ENCODE results near the gene GOLGA3. TPM values are rescaled to one million over a fixed set of nuclear protein-coding genes. Genes with fewer than 3 reads are reported as not detected.

The GOLGA3 gene
- total RNA-seq, 2 donors from 2014 or later = 66.6 to 102 TPM

- DNase-seq (ENCODE audit: low spot score) = no peak
- intact Hi-C loops (cut with DNase I) = no loop called here
Observed at GRCh38 chr12:132731574-132731973, 97.1 kb downstream of the GOLGA3 start.

- intact Hi-C loops (cut with DNase I) = no loop called here
- DNase-seq (ENCODE audit: low spot score) = no peak
Observed at GRCh38 chr12:132730353-132730752, 98.3 kb downstream of the GOLGA3 start.

- intact Hi-C loops (cut with DNase I) = no loop called here
- no peak for DNase-seq (ENCODE audit: low spot score)
Observed at GRCh38 chr12:132729541-132730320, 98.9 kb downstream of the GOLGA3 start.

DNA sequence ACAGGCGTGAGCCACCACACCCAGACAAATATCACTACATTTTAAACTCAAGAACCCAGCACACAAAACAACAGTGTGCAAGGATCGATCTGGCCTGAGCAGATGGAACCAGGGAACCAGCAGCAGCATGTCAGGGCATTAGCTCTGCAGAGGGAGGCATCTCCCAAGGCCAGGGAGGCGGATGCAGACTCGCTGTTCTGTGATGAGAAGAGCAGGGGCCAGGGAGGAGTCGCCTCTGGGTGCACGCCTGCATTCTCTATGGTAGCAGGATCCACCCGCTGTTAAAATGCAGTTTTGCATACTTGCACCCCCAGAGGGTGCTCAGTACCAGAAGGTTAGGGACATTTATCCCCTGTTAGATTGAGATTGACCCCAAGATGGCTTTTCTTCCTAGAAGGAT is 100.2 kb downstream of the GOLGA3 start:
- intact Hi-C loops (cut with DNase I) = no loop called here
- no peak for DNase-seq (ENCODE audit: low spot score)

DNA sequence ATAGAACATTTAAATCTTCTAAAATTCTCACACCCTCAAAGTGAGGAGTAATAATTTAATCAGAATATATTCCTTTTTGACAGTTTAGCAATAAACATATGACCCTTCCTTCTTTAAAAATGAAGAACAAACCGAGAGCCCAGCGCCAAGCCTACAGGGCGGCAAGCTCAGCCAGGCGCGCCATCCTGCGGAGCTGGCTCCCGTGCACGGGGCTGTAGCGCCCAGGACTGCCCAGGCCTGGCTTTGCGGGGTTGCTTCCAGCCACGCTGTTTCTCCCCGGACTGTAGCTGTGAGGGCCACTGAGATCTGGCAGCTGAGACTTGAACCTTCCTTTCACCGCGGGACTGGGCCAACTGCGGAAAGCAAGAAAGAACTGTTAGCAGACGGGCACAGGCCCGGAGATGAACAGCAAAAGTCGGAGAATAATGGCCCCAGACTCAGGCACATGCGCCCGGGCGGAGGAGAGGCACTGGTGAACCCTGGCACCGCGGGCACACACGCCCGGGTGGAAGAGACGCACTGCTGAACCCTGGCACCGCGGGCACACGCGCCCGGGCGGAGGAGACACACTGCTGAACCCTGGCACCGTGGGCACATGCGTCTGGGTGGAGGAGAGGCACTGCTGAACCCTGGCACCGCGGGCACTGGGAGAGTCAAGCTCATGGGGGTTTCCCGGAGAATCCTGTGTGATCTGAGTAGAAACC is 101.4 kb downstream of the GOLGA3 start:
- intact Hi-C loops (cut with DNase I) = no loop called here
- DNase-seq (ENCODE audit: low spot score) = no peak

GRCh38 chr12:132726386-132726785 is 102.3 kb downstream of the GOLGA3 start:
- intact Hi-C loops (cut with DNase I) = no loop called here
- DNase-seq (ENCODE audit: low spot score) = no peak

DNA sequence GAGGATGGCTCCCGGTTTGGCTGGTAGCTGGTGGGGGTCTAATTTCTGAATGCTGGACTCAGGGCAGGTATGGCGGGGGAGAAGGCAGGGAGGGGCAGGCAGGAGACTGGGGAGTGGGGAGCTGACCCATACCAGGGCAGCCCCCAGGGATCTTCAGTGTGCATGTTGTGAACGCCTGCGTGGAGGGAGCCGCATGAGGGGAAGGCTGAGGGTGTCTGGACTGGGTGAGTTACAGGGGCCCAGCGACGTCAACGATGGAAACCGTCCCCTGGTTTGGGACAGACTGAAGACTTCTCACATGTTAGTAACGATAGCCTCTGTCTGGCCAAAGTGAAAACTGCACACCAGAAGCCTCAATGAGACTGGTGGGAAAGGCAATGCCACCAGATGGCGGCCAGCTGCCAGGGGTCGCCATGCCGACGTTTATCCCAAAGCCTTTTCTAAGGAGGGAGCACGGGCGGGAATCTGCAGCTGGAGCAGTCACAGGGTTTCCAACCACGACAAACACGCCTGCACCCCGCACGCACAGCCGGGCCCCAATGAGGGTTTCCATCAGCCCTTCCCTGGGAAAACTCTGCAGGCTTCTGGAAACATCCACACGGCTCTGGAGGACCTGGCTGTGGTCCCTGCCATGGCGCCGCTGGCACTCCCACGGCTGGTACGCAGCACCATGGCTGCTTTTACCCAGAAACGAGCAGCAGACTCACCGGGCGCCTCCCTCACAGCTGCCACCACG is 104.0 kb downstream of the GOLGA3 start:
- DNase-seq (ENCODE audit: low spot score) = no peak
- intact Hi-C loops (cut with DNase I) = no loop called here

DNA sequence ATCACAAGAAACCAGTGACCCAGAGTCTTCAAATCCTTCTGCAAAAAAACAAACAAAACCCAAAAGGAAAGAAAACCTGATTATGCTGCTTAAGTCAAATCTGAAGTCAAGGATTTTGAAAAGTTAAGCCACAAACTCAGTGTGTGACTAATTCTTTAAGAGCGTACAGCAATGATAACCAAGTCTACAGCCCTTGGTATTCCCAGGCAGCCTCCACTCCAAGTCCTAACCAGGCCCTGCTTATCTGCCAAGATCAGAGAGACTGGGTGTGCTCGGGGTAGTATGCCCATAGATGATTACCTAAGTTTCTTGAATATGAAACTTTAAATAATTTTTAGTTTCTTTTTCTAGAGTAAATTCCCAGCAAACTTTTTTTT is 104.9 kb downstream of the GOLGA3 start:
- no peak for DNase-seq (ENCODE audit: low spot score)

DNA sequence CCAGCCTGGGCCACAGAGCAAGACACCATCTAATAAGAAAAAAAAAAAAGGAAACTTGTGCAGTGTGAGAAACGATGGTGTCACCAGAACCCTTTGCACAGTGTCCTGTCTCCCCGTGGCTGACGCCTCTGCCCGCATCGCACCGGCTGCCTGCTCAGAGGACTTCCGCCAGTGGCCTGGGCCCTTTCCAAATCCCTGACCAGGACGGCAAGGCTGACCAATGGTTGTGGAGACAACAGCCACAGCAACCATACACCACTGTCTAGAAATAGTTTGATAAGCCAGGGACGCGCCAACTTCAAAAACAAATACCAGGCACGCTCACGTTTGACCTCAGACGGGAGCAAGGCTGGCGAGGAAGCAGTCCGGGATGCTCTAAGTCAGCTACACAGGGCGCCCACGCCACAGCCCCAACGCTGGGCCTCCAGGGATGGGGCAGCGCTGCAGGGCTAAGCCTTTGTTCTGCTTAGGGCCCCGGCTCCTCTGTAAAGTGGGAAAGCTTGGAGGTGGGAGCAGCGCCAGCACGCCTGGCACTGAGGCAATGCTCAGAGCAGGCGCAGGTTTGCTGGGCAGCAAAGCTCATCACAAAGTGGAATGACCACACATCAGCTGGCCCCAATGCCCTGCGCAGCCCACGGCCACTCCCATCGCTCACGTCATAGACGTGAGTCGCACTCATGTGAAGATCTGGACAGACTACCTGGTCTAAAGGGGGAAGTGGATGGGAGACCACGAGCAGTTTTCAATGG is 105.5 kb downstream of the GOLGA3 start:
- no peak for DNase-seq (ENCODE audit: low spot score)
- intact Hi-C loops (cut with DNase I) = no loop called here

More for the DNA sequence above, 104.9 kb downstream of the GOLGA3 start:
- intact Hi-C loops (cut with DNase I) = no loop called here

- no peak for DNase-seq (ENCODE audit: low spot score)
- intact Hi-C loops (cut with DNase I) = no loop called here
Observed at GRCh38 chr12:132720606-132721345, 107.9 kb downstream of the GOLGA3 start.

DNA sequence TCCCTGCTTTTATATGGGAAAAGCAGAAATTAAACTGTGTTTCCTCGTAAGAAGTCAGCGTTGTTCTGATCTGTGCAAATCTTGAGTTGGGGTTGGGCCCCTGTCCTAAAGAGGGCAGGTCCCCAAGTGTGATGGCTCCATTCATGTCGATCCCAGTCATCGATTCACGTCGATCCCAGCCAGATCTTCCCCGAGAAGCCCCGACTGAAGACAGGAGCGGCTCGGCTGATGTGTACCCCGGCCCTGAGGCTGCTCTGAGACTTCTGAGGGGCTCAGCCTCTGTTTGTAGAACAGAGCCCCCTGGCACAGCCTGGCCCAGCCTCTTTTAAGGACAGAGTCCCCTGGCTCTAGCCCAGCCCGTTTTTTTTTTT is 108.7 kb downstream of the GOLGA3 start:
- intact Hi-C loops (cut with DNase I) = no loop called here
- DNase-seq (ENCODE audit: low spot score) = no peak

GRCh38 chr12:132719141-132719953 is 109.3 kb downstream of the GOLGA3 start:
- no peak for DNase-seq (ENCODE audit: low spot score)

More at GRCh38 chr12:132719141-132719953, 109.3 kb downstream of the GOLGA3 start:
- intact Hi-C loops (cut with DNase I) = no loop called here

Other genes starting within 250 kb of the GOLGA3 start
- under 1 TPM; 0.62 to 0.65 TPM for gene LRCOL1, start 218.3 kb downstream of the GOLGA3 start, total RNA-seq
- not detected for gene P2RX2, start 210.1 kb downstream of the GOLGA3 start, total RNA-seq
- 10 to 100 TPM; 16.6 to 21.2 TPM for gene POLE, start 141.5 kb downstream of the GOLGA3 start, total RNA-seq
- 1 to 10 TPM; 7.1 to 9.5 TPM for gene PXMP2, start 141.3 kb downstream of the GOLGA3 start, total RNA-seq
- 10 to 100 TPM; 20.0 to 24.2 TPM for gene PGAM5, start 118.0 kb downstream of the GOLGA3 start, total RNA-seq
- gene ANKLE2, start 67.0 kb downstream of the GOLGA3 start, total RNA-seq = 10 to 100 TPM; 36.6 to 43.5 TPM
- gene CHFR, start 58.7 kb upstream of the GOLGA3 start, total RNA-seq = 10 to 100 TPM; 36.9 to 38.5 TPM
- 10 to 100 TPM; 10.2 to 12.2 TPM for gene ZNF605, start 127.4 kb upstream of the GOLGA3 start, total RNA-seq
- 10 to 100 TPM in 1 of 2 donors, 1 to 10 TPM in 1; 8.6 to 10.2 TPM for gene ZNF26, start 157.5 kb upstream of the GOLGA3 start, total RNA-seq
- 10 to 100 TPM; 21.7 to 22.4 TPM for gene ZNF84, start 208.6 kb upstream of the GOLGA3 start, total RNA-seq